ENCODE measurements around the gene ARFGEF3. TPM values are rescaled to one million over a fixed set of nuclear protein-coding genes. Genes with fewer than 3 reads are reported as not detected.

Gene ARFGEF3
- total and polyA plus RNA-seq, 2 experiments from 2014 or later: 5.8 to 24.6 TPM

GRCh38 chr6:138296381-138296780 lies 134.6 kb downstream of the ARFGEF3 start:
- no peak for ATAC-seq
- TF ChIP-seq POLR2AphosphoS5 (IDR thresholded peaks at IDR 0.05; ENCODE audit: low read depth) (no peak), EZH2phosphoT487 (IDR thresholded peaks at IDR 0.05; ENCODE audit: unreplicated experiment) (no peak), ZNF331 (CRISPR knock-in tag; IDR thresholded peaks at IDR 0.05; ENCODE audit: low read depth) (no peak), JUNB (IDR thresholded peaks at IDR 0.05; ENCODE audit: unreplicated experiment) (no peak), ETS1 (IDR thresholded peaks at IDR 0.05) (no peak), CREB1 (CRISPR knock-in tag; IDR thresholded peaks at IDR 0.05; ENCODE audit: low read depth) (no peak), NANOG (IDR thresholded peaks at IDR 0.05; ENCODE audit: borderline replicate concordance) (no peak)
- Histone ChIP-seq H3F3A (replicated peaks; ENCODE audit: low read depth) (no peaks in the 10 kb centered on the region), H3K27ac (ENCODE audit: low read depth) (no peak overlapping the region), H3K27me3 (ENCODE audit: insufficient read depth) (no peaks in the 10 kb centered on the region), H3K36me3 (ENCODE audit: insufficient read depth) (peaks cover 3% of the 10 kb centered on the region; the same call in 1 of the 2 replicates), H2AFZ (no peak overlapping the region), H4K20me1 (replicated peaks; ENCODE audit: insufficient read depth) (no peaks in the 10 kb centered on the region), H3K4me1 (ENCODE audit: insufficient read depth) (no peaks in the 10 kb centered on the region), H3K4me3 (no peak overlapping the region), H3K79me2 (replicated peaks; ENCODE audit: insufficient read depth) (no peaks in the 10 kb centered on the region), H3K4me2 (no peak overlapping the region), H3K9me2 (ENCODE audit: insufficient read depth) (no peaks in the 10 kb centered on the region)
- H3K4me3 Mint-ChIP-seq: no peak overlapping the region
- no peaks in the 10 kb centered on the region for H3K9me3 Mint-ChIP-seq
- no peaks in the 10 kb centered on the region for H3K27me3 Mint-ChIP-seq (ENCODE audit: insufficient read depth, low read depth, poor library complexity)
- peaks cover 5% of the 10 kb centered on the region; the same call in 2 of the 3 replicates for H3K36me3 Mint-ChIP-seq (ENCODE audit: low read depth)
- H3K4me1 Mint-ChIP-seq: peaks cover 6% of the 10 kb centered on the region
- no peak for DNase-seq (ENCODE audit: low spot score)
- H3K27ac Mint-ChIP-seq: no peak overlapping the region

GRCh38 chr6:138296786-138297185 lies 135.0 kb downstream of the ARFGEF3 start:
- Histone ChIP-seq H3K79me2 (replicated peaks; ENCODE audit: insufficient read depth) (no peaks in the 10 kb centered on the region), H4K20me1 (replicated peaks; ENCODE audit: insufficient read depth) (no peaks in the 10 kb centered on the region), H3K9me2 (ENCODE audit: insufficient read depth) (no peaks in the 10 kb centered on the region), H2AFZ (no peak overlapping the region), H3F3A (replicated peaks; ENCODE audit: low read depth) (no peaks in the 10 kb centered on the region), H3K27ac (ENCODE audit: low read depth) (no peak overlapping the region), H3K4me1 (ENCODE audit: insufficient read depth) (no peaks in the 10 kb centered on the region), H3K4me3 (no peak overlapping the region), H3K27me3 (ENCODE audit: insufficient read depth) (no peaks in the 10 kb centered on the region), H3K4me2 (no peak overlapping the region), H3K36me3 (ENCODE audit: insufficient read depth) (peaks cover 3% of the 10 kb centered on the region; the same call in 1 of the 2 replicates)
- DNase-seq (ENCODE audit: low spot score): no peak
- Mint-ChIP-seq H3K4me3 (no peak overlapping the region), H3K27me3 (ENCODE audit: insufficient read depth, low read depth, poor library complexity) (no peaks in the 10 kb centered on the region), H3K27ac (no peak overlapping the region), H3K36me3 (ENCODE audit: low read depth) (peaks cover 5% of the 10 kb centered on the region; the same call in 2 of the 3 replicates), H3K4me1 (peaks cover 4% of the 10 kb centered on the region), H3K9me3 (no peaks in the 10 kb centered on the region)
- ATAC-seq: no peak
- no peak for TF ChIP-seq ZNF114 (CRISPR knock-in tag; IDR thresholded peaks at IDR 0.05)
- no peak for TF ChIP-seq CTCF (conservative IDR thresholded peaks at IDR 0.05; ENCODE audit: low read depth in 2 of 2)
- TF ChIP-seq POLR2AphosphoS5 (IDR thresholded peaks at IDR 0.05; ENCODE audit: low read depth): no peak
- TF ChIP-seq CREB1 (CRISPR knock-in tag; IDR thresholded peaks at IDR 0.05; ENCODE audit: low read depth): no peak
- TF ChIP-seq ZNF331 (CRISPR knock-in tag; IDR thresholded peaks at IDR 0.05; ENCODE audit: low read depth): no peak
- no peak for TF ChIP-seq ETS1 (IDR thresholded peaks at IDR 0.05)
- no peak for TF ChIP-seq REST (IDR thresholded peaks at IDR 0.05; ENCODE audit: unreplicated experiment)
- TF ChIP-seq STAT1 (IDR thresholded peaks at IDR 0.05; ENCODE audit: unreplicated experiment): no peak
